CD14-positive monocyte (primary cell): ENCODE measurements around the gene FRMD6. TPM values are rescaled to one million over a fixed set of nuclear protein-coding genes. Genes with fewer than 3 reads are reported as not detected.

ENCODE experiments used
- DNase-seq, 3 donors: peaks; one replicate each; pipeline ENCODE4 v3.0.0-alpha.2; 2011 to 2022
- H2AFZ ChIP-seq: 2 replicates; pipeline ENCODE4 v1.6.0; 2012; ENCODE audit warnings: mild to moderate bottlenecking, low read depth, low read length, inconsistent platforms; ENCODE audit not compliant: insufficient read depth, poor library complexity, severe bottlenecking
- H3K27ac ChIP-seq, 2 donors: 1 replicate in 1 of 2; 2 replicates in 1 of 2; pipeline ENCODE4 v1.5.1; 2012 to 2013; ENCODE audit warnings: low read length in 2 of 2, control low read depth in 1 of 2, inconsistent platforms in 1 of 2, low read depth in 1 of 2, mild to moderate bottlenecking in 1 of 2
- H3K27me3 ChIP-seq, 2 donors: one replicate each; pipeline versions ENCODE4 v1.6.0 to v1.6.1; 2011 to 2013; ENCODE audit warnings: low read length in 2 of 2; ENCODE audit not compliant: control insufficient read depth in 2 of 2, insufficient read depth in 2 of 2
- H3K36me3 ChIP-seq, 2 donors: replicated peaks in 1 of 2; 1 replicate in 1 of 2; 2 replicates in 1 of 2; pipeline versions ENCODE4 v1.5.1 to v1.6.1; 2012 to 2013; ENCODE audit warnings: low read length in 2 of 2, control low read depth in 1 of 2, inconsistent platforms in 1 of 2, mild to moderate bottlenecking in 1 of 2; ENCODE audit not compliant: insufficient read depth in 2 of 2, control insufficient read depth in 1 of 2
- H3K4me1 ChIP-seq, 2 donors: 1 replicate in 1 of 2; 2 replicates in 1 of 2; pipeline versions ENCODE4 v1.5.1 to v1.6.1; 2012 to 2013; ENCODE audit warnings: low read length in 2 of 2, control low read depth in 1 of 2, inconsistent platforms in 1 of 2, mild to moderate bottlenecking in 1 of 2, moderate library complexity in 1 of 2; ENCODE audit not compliant: insufficient read depth in 2 of 2, control insufficient read depth in 1 of 2
- H3K4me2 ChIP-seq: replicated peaks from 2 replicates; pipeline ENCODE3; 2012; ENCODE audit warnings: low read length, moderate library complexity, mild to moderate bottlenecking; ENCODE audit not compliant: poor library complexity, severe bottlenecking; ENCODE audit errors: extremely low read depth
- H3K4me3 ChIP-seq, 3 experiments: fragments of 200-600 bp in 1 of 3; sonication (generic) in 1 of 3; replicated peaks in 1 of 3; 1 replicate in 2 of 3; 2 replicates in 1 of 3; pipeline ENCODE4 v1.5.1; 2011 to 2013; ENCODE audit warnings: low read length in 3 of 3, mild to moderate bottlenecking in 3 of 3, control low read depth in 2 of 3, low read depth in 2 of 3, inconsistent platforms in 1 of 3, moderate library complexity in 1 of 3
- H3K79me2 ChIP-seq: 2 replicates; pipeline ENCODE4 v1.6.0; 2012; ENCODE audit warnings: mild to moderate bottlenecking, control low read depth, inconsistent platforms, low read length, moderate library complexity; ENCODE audit not compliant: insufficient read depth
- H3K9ac ChIP-seq: 2 replicates; pipeline ENCODE4 v1.6.0; 2017; ENCODE audit warnings: low read length, mild to moderate bottlenecking; ENCODE audit not compliant: insufficient read depth, poor library complexity, severe bottlenecking
- H3K9me3 ChIP-seq, 2 donors: replicated peaks in 1 of 2; 1 replicate in 1 of 2; 2 replicates in 1 of 2; pipeline versions ENCODE4 v1.5.1 to v1.6.1; 2012 to 2013; ENCODE audit warnings: low read length in 2 of 2, control low read depth in 1 of 2; ENCODE audit not compliant: control insufficient read depth in 1 of 2, insufficient read depth in 1 of 2
- H4K20me1 ChIP-seq: 2 replicates; pipeline ENCODE4 v1.6.0; 2012; ENCODE audit warnings: mild to moderate bottlenecking, low read length, control low read depth, moderate library complexity; ENCODE audit not compliant: insufficient read depth
- H3K27ac Mint-ChIP-seq, 7 donors: one replicate each; pipeline ENCODE4 v1.8.0; 2020; ENCODE audit warnings: mild to moderate bottlenecking in 7 of 7, mixed read lengths in 7 of 7, moderate library complexity in 6 of 7, inconsistent platforms in 2 of 7
- H3K27me3 Mint-ChIP-seq, 3 donors: one replicate each; pipeline ENCODE4 v1.8.0; 2021 to 2022; ENCODE audit warnings: low read depth in 3 of 3, mild to moderate bottlenecking in 3 of 3, mixed read lengths in 3 of 3, moderate library complexity in 3 of 3, inconsistent platforms in 1 of 3
- H3K36me3 Mint-ChIP-seq, 2 donors: one replicate each; pipeline ENCODE4 v1.8.0; 2020; ENCODE audit warnings: mixed read lengths in 2 of 2, inconsistent platforms in 1 of 2, mild to moderate bottlenecking in 1 of 2
- H3K4me1 Mint-ChIP-seq: one replicate; pipeline ENCODE4 v1.8.0; 2020; ENCODE audit warnings: mild to moderate bottlenecking, mixed read lengths
- H3K4me3 Mint-ChIP-seq, 2 donors: one replicate each; pipeline ENCODE4 v1.8.0; 2020; ENCODE audit warnings: mild to moderate bottlenecking in 2 of 2, mixed read lengths in 2 of 2, moderate library complexity in 1 of 2
- H3K9me3 Mint-ChIP-seq, 7 donors: one replicate each; pipeline ENCODE4 v1.8.0; 2020 to 2022; ENCODE audit warnings: mixed read lengths in 7 of 7, mild to moderate bottlenecking in 6 of 7, moderate library complexity in 6 of 7, inconsistent platforms in 2 of 7
- CTCF ChIP-seq: fragments of 200-600 bp; IDR thresholded peaks from one replicate; pipeline ENCODE4 v1.8.0; 2022; ENCODE audit warnings: antibody characterized with exemption, mild to moderate bottlenecking
- WGBS: methylation state at CpG from one replicate; pipeline ENCODE4 v1.1.5; 2013; ENCODE audit warnings: missing lambda C conversion rate; ENCODE audit not compliant: insufficient coverage; 5-methylcytosine and 5-hydroxymethylcytosine counted together
- intact Hi-C, 2 donors: fragments of 100-400 bp; cut with micrococcal nuclease; formaldehyde crosslinking; loops; one replicate each; pipeline versions ENCODE4 v1.15.0 to v1.15.1; 2023
- polyA plus RNA-seq, 3 donors: library from polyadenylated mRNA; depleted of rRNA in 1 of 3; unstranded in 2 of 3; stranded (reverse) in 1 of 3; fragments of 300-500 nt in 2 of 3; fragments of >200 nt in 1 of 3; fragmentation: Illumina TruSeq in 2 of 3; gene quantifications; 1 replicate in 2 of 3; 2 replicates in 1 of 3; pipeline ENCODE4 v1.2.3, GENCODE V29; 2012 to 2021

FRMD6 gene
- polyA plus RNA-seq, 3 donors, result 0.12 to 0.25 (median 0.12) TPM

DNA sequence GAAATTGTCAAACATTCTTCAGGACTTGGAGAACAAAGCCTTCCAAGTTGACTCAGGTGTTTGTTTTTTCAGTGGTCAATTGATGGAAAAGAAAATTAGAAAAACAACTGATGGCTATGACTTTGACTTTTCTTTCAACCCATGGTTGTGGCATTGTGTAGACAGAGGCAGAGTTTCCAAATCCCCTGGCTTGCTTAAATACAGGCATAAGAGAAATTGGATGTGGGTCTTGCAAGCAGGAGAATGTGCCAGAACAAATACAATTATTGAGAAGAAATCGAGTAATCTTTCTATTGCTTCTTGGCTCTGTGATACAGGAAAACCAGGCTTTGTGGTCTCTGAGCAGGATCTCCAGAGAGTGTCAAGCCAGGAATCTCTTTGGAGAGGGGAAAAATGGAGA is 40.9 kb upstream of the FRMD6 start:
- Histone ChIP-seq H3K27ac (no peak overlapping the region), H3K4me2 (no peak overlapping the region), H3K9me3 (no peaks in the 10 kb centered on the region), H3K4me1 (no peaks in the 10 kb centered on the region), H2AFZ (no peak overlapping the region), H3K27me3 (no peaks in the 10 kb centered on the region), H3K36me3 (no peaks in the 10 kb centered on the region), H3K79me2 (no peaks in the 10 kb centered on the region), H4K20me1 (no peaks in the 10 kb centered on the region), H3K9ac (no peak overlapping the region), H3K4me3 (no peak overlapping the region)
- Mint-ChIP-seq H3K36me3 (no peaks in the 10 kb centered on the region), H3K27ac (no peak overlapping the region), H3K4me1 (no peaks in the 10 kb centered on the region), H3K9me3 (peaks cover 0 to 3% (median 0%) of the 10 kb centered on the region in 7 donors), H3K27me3 (peaks cover 0 to 6% (median 1%) of the 10 kb centered on the region in 3 donors), H3K4me3 (no peak overlapping the region)
- intact Hi-C loops, result no loop called here
- 50% methylated on average over 1 of the region's 1 CpG for WGBS
- DNase-seq, result no peak
- TF ChIP-seq CTCF, result no peak

DNA sequence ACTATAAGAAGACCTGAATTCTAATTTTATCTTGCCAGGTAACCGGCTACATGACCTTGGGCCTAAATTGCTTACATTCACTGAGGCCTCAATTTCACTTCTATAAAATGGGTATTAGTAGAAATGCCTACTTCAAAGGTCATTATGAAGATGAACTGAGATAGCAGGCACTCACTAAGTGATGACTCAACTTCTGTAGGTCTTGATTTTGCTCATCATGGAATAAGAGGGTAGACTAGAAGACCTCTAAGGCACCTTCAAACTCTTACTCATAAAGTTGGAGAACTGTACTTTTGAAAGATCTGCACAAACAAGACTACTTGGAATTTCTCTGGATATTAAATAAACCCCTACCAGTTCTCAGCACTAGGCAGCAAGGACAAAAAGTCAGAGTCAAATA is 39.3 kb upstream of the FRMD6 start:
- no peaks in the 10 kb centered on the region for H3K4me1 ChIP-seq
- H3K9me3 ChIP-seq, result no peaks in the 10 kb centered on the region
- no peak for TF ChIP-seq CTCF
- no peak overlapping the region for H3K9ac ChIP-seq
- no peaks in the 10 kb centered on the region for H4K20me1 ChIP-seq
- H3K4me3 ChIP-seq, result no peak overlapping the region
- WGBS, result no CpG with 5 or more reads among the region's 1 CpG
- intact Hi-C loops, result no loop called here
- no peaks in the 10 kb centered on the region for H3K36me3 ChIP-seq
- Mint-ChIP-seq H3K4me1 (no peaks in the 10 kb centered on the region), H3K27me3 (peaks cover 0 to 5% (median 4%) of the 10 kb centered on the region in 3 donors), H3K36me3 (no peaks in the 10 kb centered on the region), H3K9me3 (peaks cover 0 to 3% (median 0%) of the 10 kb centered on the region in 7 donors), H3K4me3 (no peak overlapping the region), H3K27ac (no peak overlapping the region)
- H3K79me2 ChIP-seq, result no peaks in the 10 kb centered on the region
- no peak overlapping the region for H3K27ac ChIP-seq
- DNase-seq, result no peak
- H2AFZ ChIP-seq, result no peak overlapping the region
- H3K4me2 ChIP-seq, result no peak overlapping the region
- no peaks in the 10 kb centered on the region for H3K27me3 ChIP-seq
